Transverse colon (tissue), 4 donors: Measurements from ENCODE around the gene TRIB2. TPM values are rescaled to one million over a fixed set of nuclear protein-coding genes. Genes with fewer than 3 reads are reported as not detected.

Experiments
- DNase-seq: peaks from one replicate; pipeline ENCODE4 v3.0.0-alpha.2; 2019
- H3K27ac ChIP-seq, 4 donors: fragments of 200-600 bp; sonication (generic); 2 replicates each; pipeline ENCODE4 v1.5.1; 2016 to 2018; ENCODE audit warnings: inconsistent platforms in 4 of 4
- H3K27me3 ChIP-seq: fragments of 200-600 bp; sonication (generic); 2 replicates; pipeline ENCODE4 v1.5.1; 2017; ENCODE audit warnings: inconsistent platforms
- H3K36me3 ChIP-seq, 4 donors: fragments of 200-600 bp; sonication (generic); 2 replicates each; pipeline ENCODE4 v1.5.1; 2017 to 2019; ENCODE audit warnings: inconsistent platforms in 4 of 4
- H3K4me1 ChIP-seq, 4 donors: fragments of 200-600 bp; sonication (generic); 2 replicates each; pipeline ENCODE4 v1.5.1; 2017 to 2020; ENCODE audit warnings: inconsistent platforms in 4 of 4
- H3K4me3 ChIP-seq, 4 donors: fragments of 200-600 bp; sonication (generic); 1 replicate in 1 of 4; 2 replicates in 3 of 4; pipeline versions ENCODE4 v1.5.1 to v1.6.1; 2017 to 2019; ENCODE audit warnings: inconsistent platforms in 4 of 4
- H3K9me3 ChIP-seq, 2 donors: fragments of 200-600 bp; sonication (generic); 2 replicates each; pipeline ENCODE4 v1.5.1; 2017 to 2019; ENCODE audit warnings: inconsistent platforms in 2 of 2
- EP300 ChIP-seq: sonication (generic); formaldehyde crosslinking; IDR thresholded peaks from one replicate; pipeline ENCODE4 v1.6.1; 2017; ENCODE audit warnings: antibody characterized with exemption, low read depth
- POLR2A ChIP-seq: fragments of 450-650 bp; IDR thresholded peaks from one replicate; pipeline ENCODE4 v1.6.1; 2016; ENCODE audit warnings: antibody characterized with exemption, mild to moderate bottlenecking, moderate library complexity
- POLR2AphosphoS5 ChIP-seq, 3 donors: sonication (generic); formaldehyde crosslinking; IDR thresholded peaks; one replicate each; pipeline ENCODE4 v1.6.1; 2016; ENCODE audit warnings: antibody characterized with exemption in 3 of 3
- WGBS, 2 donors: methylation state at CpG; one replicate each; pipeline ENCODE4 v1.1.5; 2018; ENCODE audit warnings: low coverage in 1 of 2; 5-methylcytosine and 5-hydroxymethylcytosine counted together
- in situ Hi-C, 4 donors: fragments of 200-750 bp; cut with MboI; loops; one replicate each; pipeline versions ENCODE4 v1.15.0 to v1.15.1; 2017; ENCODE audit warnings: low sequenced_read_pairs in 3 of 4, low pct_ligation_motif_present in 1 of 4, low pct_unique_long_range_greater_than_20kb in 1 of 4
- intact Hi-C: fragments of 100-400 bp; cut with DNase I; formaldehyde crosslinking; loops from one replicate; pipeline ENCODE4 v1.15.1; 2023; ENCODE audit warnings: low total_unique reads
- total RNA-seq, 4 donors: library from RNA; depleted of rRNA; stranded (reverse); fragments of >200 nt; gene quantifications; one replicate each; pipeline ENCODE4 v1.1.0, GENCODE V29; 2016
- TF ChIP-seq, protein P1 (sequence below), 5 experiments: fragments of 200-600 bp in 3 of 5; fragments of 450-650 bp in 2 of 5; sonication (generic) in 3 of 5; IDR thresholded peaks; 1 replicate in 2 of 5; 2 replicates in 3 of 5; pipeline ENCODE4 v1.5.1; 2016 to 2017; ENCODE audit warnings: antibody characterized with exemption in 5 of 5, inconsistent platforms in 3 of 5, mild to moderate bottlenecking in 2 of 5, moderate library complexity in 1 of 5

Gene TRIB2
- total RNA-seq, 4 donors from 2014 or later, result 14.2 to 109 (median 36.1) TPM

GRCh38 chr2:12733846-12734245 lies 17.1 kb downstream of the TRIB2 start:
- H3K36me3 ChIP-seq, result no peaks in the 10 kb centered on the region
- H3K4me1 ChIP-seq, result peaks cover 0 to 26% (median 9%) of the 10 kb centered on the region in 4 donors
- H3K9me3 ChIP-seq, result no peaks in the 10 kb centered on the region
- TF ChIP-seq POLR2A, result no peak
- TF ChIP-seq POLR2AphosphoS5 (IDR thresholded peaks at IDR 0.05), result no peak
- no peak for TF ChIP-seq EP300
- TF ChIP-seq, protein P1, sequence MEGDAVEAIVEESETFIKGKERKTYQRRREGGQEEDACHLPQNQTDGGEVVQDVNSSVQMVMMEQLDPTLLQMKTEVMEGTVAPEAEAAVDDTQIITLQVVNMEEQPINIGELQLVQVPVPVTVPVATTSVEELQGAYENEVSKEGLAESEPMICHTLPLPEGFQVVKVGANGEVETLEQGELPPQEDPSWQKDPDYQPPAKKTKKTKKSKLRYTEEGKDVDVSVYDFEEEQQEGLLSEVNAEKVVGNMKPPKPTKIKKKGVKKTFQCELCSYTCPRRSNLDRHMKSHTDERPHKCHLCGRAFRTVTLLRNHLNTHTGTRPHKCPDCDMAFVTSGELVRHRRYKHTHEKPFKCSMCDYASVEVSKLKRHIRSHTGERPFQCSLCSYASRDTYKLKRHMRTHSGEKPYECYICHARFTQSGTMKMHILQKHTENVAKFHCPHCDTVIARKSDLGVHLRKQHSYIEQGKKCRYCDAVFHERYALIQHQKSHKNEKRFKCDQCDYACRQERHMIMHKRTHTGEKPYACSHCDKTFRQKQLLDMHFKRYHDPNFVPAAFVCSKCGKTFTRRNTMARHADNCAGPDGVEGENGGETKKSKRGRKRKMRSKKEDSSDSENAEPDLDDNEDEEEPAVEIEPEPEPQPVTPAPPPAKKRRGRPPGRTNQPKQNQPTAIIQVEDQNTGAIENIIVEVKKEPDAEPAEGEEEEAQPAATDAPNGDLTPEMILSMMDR (IDR thresholded peaks at IDR 0.05), result no peak
- no peak overlapping the region for H3K4me3 ChIP-seq
- no peak for DNase-seq
- in situ Hi-C loops, result no loop called here
- intact Hi-C loops, result no loop called here
- WGBS, 2 donors, result 43 to 44% methylated on average over 3 to 7 of the region's 7 CpGs
- H3K27ac ChIP-seq, result peak overlapping the region in 2 of 4 donors; percentile 27 to 51
- H3K27me3 ChIP-seq, result no peaks in the 10 kb centered on the region

GRCh38 chr2:12734914-12735654 lies 18.3 kb downstream of the TRIB2 start:
- Histone ChIP-seq H3K4me3 (no peak overlapping the region), H3K27ac (peak overlapping the region in 1 of 4 donors; percentile 51), H3K27me3 (no peaks in the 10 kb centered on the region), H3K9me3 (no peaks in the 10 kb centered on the region), H3K4me1 (peaks cover 0 to 26% (median 9%) of the 10 kb centered on the region in 4 donors), H3K36me3 (no peaks in the 10 kb centered on the region)
- WGBS, 2 donors, result 80% methylated on average over 12 of the region's 12 CpGs; no CpG with 5 or more reads in 1 of the 2 donors
- no peak for DNase-seq
- no peak for TF ChIP-seq POLR2A
- TF ChIP-seq POLR2AphosphoS5 (IDR thresholded peaks at IDR 0.05), result peak in 1 of 3 donors; percentile 18
- TF ChIP-seq EP300, result no peak
- TF ChIP-seq, protein P1 (IDR thresholded peaks at IDR 0.05), result no peak
- intact Hi-C loops, result no loop called here
- in situ Hi-C loops, result no loop called here

GRCh38 chr2:12737297-12737696 lies 20.6 kb downstream of the TRIB2 start:
- Histone ChIP-seq H3K4me1 (peaks cover 0 to 32% (median 11%) of the 10 kb centered on the region in 4 donors), H3K36me3 (no peaks in the 10 kb centered on the region), H3K27ac (peak overlapping the region in 1 of 4 donors; percentile 17), H3K4me3 (no peak overlapping the region), H3K9me3 (no peaks in the 10 kb centered on the region), H3K27me3 (no peaks in the 10 kb centered on the region)
- 67 to 77% methylated on average over 8 to 9 of the region's 9 CpGs for WGBS, 2 donors
- in situ Hi-C loops, result no loop called here
- TF ChIP-seq POLR2A, result no peak
- no peak for TF ChIP-seq EP300
- TF ChIP-seq, protein P1 (IDR thresholded peaks at IDR 0.05), result no peak
- TF ChIP-seq POLR2AphosphoS5 (IDR thresholded peaks at IDR 0.05), result no peak
- DNase-seq, result no peak
- intact Hi-C loops, result no loop called here

DNA sequence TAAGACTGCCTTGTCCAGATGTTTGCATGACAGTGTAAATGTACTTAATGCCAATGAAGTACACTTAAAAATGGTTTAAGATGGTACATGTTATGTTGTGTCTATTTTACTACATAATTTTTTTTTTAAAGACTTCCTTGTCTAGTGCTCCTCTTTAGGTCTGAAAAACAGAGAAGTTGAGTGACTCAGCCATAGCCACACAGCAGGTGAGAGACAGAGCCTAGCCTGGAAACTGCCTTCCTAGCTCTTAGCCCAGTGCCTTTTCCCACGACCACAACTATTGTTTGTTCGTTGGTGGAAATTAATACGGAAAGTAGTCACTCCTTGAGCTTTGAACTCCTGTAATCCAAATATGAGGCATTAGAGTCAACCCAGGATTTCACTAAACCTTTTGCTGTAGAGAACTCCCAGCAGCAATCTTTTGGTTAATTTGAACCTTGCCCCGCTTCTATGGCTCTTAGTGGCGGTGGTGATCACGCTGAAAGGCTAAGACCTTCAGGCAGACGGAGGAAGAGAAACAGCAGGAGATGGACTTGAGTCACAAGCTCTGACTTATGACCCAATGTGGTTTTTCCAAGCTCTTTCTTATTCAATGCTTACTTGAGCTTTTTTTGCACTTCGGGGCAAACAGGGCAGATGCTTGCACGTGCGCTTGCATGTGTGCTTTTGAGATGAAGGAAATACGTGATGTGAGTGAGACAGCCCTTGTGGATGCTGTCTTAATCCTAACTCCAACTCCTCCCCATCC lies 21.2 kb downstream of the TRIB2 start:
- Histone ChIP-seq H3K27me3 (no peaks in the 10 kb centered on the region), H3K4me3 (no peak overlapping the region), H3K4me1 (peaks cover 0 to 27% (median 9%) of the 10 kb centered on the region in 4 donors), H3K27ac (peak overlapping the region in 1 of 4 donors; percentile 17), H3K36me3 (no peaks in the 10 kb centered on the region), H3K9me3 (no peaks in the 10 kb centered on the region)
- in situ Hi-C loops, result no loop called here
- TF ChIP-seq POLR2A, result no peak
- TF ChIP-seq POLR2AphosphoS5 (IDR thresholded peaks at IDR 0.05), result no peak
- TF ChIP-seq, protein P1 (IDR thresholded peaks at IDR 0.05), result no peak
- TF ChIP-seq EP300, result no peak
- WGBS, 2 donors, result 72 to 95% methylated on average over 3 to 11 of the region's 11 CpGs
- DNase-seq, result no peak
- intact Hi-C loops, result no loop called here
